ENCODE measurements around the gene CCAR1.
A peak's percentile ranks its signal among the peaks of the same experiment; 100 is the strongest.
"Not testable (repeated sequence)": the region's sequence is repeated elsewhere in the genome, so short reads cannot be mapped to it uniquely, and the experiment has no call there.

The CCAR1 gene

DNA sequence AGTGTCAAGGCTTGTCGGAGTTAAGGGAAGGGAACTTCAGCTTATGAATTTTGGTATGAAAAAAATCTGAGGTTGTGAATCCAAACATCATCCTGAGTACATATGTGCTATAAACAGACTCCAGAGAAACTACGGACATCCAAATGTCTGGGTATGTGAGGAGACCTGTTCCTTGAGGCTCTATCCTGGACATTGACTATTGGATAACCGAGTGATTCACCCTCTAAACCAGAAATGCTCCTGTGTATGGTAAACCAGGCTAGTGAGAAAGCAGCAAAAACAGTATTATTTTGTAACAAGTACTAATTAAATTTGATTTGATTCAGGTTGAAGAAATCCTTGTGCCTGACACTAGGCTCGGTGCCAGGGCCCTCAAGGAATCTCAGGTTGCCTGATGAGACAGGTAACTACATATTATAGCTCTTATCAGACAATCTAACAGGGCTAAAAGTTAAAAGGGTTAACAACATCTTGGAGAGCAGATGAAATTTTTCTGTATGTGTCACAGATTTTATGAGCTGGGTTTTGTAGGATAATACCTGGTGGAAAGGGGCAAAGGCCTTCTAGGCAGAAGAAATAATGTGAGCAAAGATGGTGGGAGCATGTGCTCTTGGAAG, 95.9 kb downstream of the CCAR1 start:
- DNase-seq (ENCODE audit: low read depth) = no peak
- TF ChIP-seq, protein P1, sequence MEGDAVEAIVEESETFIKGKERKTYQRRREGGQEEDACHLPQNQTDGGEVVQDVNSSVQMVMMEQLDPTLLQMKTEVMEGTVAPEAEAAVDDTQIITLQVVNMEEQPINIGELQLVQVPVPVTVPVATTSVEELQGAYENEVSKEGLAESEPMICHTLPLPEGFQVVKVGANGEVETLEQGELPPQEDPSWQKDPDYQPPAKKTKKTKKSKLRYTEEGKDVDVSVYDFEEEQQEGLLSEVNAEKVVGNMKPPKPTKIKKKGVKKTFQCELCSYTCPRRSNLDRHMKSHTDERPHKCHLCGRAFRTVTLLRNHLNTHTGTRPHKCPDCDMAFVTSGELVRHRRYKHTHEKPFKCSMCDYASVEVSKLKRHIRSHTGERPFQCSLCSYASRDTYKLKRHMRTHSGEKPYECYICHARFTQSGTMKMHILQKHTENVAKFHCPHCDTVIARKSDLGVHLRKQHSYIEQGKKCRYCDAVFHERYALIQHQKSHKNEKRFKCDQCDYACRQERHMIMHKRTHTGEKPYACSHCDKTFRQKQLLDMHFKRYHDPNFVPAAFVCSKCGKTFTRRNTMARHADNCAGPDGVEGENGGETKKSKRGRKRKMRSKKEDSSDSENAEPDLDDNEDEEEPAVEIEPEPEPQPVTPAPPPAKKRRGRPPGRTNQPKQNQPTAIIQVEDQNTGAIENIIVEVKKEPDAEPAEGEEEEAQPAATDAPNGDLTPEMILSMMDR (IDR thresholded peaks at IDR 0.05; ENCODE audit: control insufficient read depth, extremely low read depth, insufficient read depth) = no peak
- no peak overlapping the region for H3K4me3 ChIP-seq (ENCODE audit: low read depth, low read length)

DNA sequence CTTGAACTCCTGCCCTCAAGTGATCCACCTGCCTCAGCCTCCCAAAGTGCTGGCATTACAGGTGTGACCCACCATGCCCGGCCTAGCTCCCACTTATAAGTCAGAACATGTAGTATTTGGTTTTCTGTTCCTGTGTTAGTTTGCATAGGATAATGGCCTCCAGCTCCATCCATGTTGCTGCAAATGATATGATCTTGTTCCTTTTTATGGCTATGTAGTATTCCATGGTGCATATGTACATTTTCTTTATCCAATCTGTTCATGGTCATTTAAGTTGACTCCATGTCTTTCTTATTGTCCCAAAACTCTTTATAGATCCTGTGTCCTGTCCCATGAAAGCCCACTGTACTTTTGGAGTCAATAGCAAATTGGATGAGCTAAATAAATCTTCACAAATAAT, 99.3 kb downstream of the CCAR1 start:
- H3K4me3 ChIP-seq (ENCODE audit: low read depth, low read length); DNase-seq (ENCODE audit: low read depth): not testable (repeated sequence)

DNA sequence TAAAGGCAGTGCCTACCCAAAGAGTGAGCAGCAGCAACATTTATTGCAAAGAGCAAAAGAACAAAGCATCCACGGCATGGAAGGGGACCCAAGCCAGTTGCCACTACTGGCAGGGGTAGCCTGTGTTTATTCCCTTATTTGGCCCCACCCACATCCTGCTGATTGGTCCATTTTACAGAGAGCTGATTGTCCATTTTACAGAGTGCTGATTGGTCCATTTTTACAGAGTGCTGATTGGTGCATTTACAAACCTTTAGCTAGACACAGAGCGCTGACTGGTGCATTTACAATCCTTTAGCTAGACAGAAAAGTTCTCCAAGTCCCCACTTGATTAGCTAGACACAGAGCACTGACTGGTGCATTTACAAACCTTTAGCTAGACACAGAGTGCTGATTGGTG, 101.6 kb downstream of the CCAR1 start:
- DNase-seq (ENCODE audit: low read depth); H3K4me3 ChIP-seq (ENCODE audit: low read depth, low read length): not testable (repeated sequence)

DNA sequence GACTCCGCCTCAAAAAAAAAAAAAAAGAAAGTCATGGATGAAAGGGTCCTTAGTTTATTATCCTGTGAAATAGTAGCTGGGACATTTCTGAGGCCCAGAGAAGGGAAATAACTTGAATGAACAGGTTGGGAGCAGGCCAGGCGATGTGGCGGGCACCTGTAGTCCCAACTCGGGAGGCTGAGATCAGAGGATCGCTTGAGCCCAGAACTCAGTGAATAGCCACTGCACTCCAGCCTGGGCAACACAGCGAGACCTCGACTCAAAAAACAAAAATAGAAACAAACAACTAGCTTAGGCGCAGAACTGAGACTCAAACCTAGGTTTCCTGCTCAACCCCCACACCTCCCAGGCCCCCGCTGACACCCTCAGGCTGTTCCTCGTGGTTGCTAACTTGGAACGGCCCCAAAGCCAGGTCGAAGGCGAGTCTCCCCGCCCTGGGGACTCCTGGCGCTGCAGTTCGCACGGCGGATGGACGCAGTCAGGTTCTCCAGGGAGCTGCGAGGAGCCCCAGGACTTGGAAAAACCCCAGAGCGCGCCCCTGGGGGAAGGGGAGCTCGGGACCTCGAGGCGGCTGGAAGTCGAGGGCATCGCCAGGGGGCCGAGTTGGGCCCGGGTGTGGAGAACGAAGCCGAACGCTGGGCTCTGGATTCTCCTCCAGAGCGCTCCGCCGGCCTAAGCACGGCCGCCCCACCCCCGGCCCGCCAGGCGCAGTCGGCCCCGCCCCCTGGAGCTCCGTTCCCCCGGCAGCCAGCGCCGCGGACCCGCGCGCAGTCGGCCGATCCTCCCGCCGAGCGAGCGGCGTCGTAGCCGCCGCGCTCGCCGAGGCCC, 105.9 kb downstream of the CCAR1 start, which contains the start of gene STOX1:
Gene STOX1 (plus strand): TSS at position 768 of the 828 bp plus-strand sequence. CDS start 93 bp downstream, outside the sequence.
- TF ChIP-seq, protein P1 (IDR thresholded peaks at IDR 0.05; ENCODE audit: control insufficient read depth, extremely low read depth, insufficient read depth) = no peak
- peak within 1 kb of the TSS; percentile 56 for H3K4me3 ChIP-seq (ENCODE audit: low read depth, low read length)
- no peak for DNase-seq (ENCODE audit: low read depth)

DNA sequence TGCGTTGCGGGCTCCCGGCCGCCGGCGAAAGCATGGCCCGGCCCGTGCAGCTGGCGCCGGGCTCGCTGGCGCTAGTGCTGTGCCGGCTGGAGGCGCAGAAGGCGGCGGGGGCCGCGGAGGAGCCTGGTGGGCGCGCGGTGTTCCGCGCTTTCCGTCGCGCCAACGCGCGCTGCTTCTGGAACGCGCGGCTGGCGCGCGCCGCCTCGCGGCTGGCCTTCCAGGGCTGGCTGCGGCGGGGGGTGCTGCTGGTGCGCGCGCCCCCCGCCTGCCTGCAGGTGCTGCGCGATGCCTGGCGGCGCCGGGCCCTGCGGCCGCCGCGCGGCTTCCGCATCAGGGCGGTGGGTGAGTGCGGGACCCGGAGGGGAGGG, 106.5 kb downstream of the CCAR1 start:
- not testable (repeated sequence) for H3K4me3 ChIP-seq (ENCODE audit: low read depth, low read length); DNase-seq (ENCODE audit: low read depth)

DNA sequence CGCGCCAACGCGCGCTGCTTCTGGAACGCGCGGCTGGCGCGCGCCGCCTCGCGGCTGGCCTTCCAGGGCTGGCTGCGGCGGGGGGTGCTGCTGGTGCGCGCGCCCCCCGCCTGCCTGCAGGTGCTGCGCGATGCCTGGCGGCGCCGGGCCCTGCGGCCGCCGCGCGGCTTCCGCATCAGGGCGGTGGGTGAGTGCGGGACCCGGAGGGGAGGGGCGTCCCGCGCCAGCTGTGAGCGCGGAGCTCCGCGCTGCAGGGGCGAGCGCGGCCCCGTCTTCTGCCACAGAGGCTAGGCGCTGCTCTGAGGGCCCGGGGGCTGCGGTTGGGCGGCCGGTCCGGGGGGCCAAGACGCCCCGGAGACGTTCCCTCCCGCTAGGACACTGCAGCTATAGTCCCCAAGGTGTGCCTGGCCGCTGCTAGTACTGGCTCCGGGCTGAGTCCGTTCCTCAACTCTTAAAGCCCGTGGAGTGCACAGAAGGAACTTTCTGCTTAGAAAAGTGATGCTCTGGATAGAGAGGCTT, 107.1 kb downstream of the CCAR1 start:
- DNase-seq (ENCODE audit: low read depth) = not testable (repeated sequence)
- peak overlapping the region; percentile 22; the same call in 1 of the 2 replicates for H3K4me3 ChIP-seq (ENCODE audit: low read depth, low read length)

DNA sequence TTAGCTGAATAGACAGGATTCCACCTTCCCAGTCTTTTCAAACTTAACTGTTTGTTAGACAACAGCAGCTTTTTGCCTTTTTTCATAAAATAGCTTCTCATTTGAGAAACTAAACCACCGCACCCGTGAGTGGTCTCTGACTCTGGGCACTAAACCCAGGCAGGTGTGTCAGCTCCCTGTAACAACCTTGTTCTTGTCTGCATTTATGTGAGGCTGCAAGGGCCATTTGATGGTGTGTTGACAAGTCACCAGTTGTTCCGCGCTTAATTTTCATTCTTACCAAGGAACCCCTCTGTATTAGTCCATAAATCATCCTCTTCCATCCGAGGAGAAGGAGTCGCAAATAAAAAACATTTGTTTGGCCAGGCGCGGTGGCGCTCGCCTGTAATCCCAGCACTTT, 107.8 kb downstream of the CCAR1 start:
- DNase-seq (ENCODE audit: low read depth) = no peak
- TF ChIP-seq, protein P1 (IDR thresholded peaks at IDR 0.05; ENCODE audit: control insufficient read depth, extremely low read depth, insufficient read depth) = no peak
- H3K4me3 ChIP-seq (ENCODE audit: low read depth, low read length) = no peak overlapping the region

DNA sequence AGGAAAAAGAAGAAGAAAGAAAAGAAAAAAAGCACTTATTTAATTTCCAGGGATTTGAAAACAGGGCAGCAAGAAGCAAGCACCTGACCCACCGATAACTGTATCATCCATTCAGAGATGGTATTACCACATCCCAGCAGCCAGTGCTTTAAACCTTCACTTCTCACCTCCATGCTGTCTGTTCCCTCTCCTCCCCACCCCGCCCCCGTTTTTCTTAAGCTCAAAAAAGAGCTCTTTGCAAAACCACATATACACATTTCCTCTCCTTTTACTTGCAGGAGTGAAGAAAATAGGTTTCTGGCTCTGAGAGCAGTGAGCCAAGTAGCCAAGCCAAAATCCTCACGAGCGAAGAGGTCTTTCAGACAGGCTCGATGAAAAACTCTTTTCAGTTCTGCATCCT, 108.5 kb downstream of the CCAR1 start:
- no peak for DNase-seq (ENCODE audit: low read depth)
- TF ChIP-seq, protein P1 (IDR thresholded peaks at IDR 0.05; ENCODE audit: control insufficient read depth, extremely low read depth, insufficient read depth) = no peak
- no peak overlapping the region for H3K4me3 ChIP-seq (ENCODE audit: low read depth, low read length)

DNA sequence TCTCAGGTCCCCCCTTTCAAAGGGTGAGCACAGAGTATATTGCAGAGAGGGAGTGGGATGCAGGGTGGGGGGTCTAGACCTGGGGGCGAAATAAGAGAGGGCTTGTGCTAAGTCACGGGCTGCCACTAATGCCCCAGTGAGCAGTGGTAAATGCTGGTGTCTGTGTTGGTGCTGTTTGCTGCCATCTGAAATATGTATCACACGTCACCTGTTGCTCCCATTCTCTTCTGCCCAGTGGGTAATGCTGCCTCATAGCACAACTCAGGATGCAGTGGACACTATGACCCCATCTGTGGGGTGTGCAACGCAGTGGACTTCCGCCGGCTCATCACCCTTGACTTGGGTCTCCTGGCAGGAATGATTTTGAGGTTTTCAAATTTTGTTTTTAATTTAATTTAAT, 108.9 kb downstream of the CCAR1 start:
- no peak overlapping the region for H3K4me3 ChIP-seq (ENCODE audit: low read depth, low read length)
- DNase-seq (ENCODE audit: low read depth) = no peak
- TF ChIP-seq, protein P1 (IDR thresholded peaks at IDR 0.05; ENCODE audit: control insufficient read depth, extremely low read depth, insufficient read depth) = no peak
